ENCODE measurements around the gene RERE.

DNA sequence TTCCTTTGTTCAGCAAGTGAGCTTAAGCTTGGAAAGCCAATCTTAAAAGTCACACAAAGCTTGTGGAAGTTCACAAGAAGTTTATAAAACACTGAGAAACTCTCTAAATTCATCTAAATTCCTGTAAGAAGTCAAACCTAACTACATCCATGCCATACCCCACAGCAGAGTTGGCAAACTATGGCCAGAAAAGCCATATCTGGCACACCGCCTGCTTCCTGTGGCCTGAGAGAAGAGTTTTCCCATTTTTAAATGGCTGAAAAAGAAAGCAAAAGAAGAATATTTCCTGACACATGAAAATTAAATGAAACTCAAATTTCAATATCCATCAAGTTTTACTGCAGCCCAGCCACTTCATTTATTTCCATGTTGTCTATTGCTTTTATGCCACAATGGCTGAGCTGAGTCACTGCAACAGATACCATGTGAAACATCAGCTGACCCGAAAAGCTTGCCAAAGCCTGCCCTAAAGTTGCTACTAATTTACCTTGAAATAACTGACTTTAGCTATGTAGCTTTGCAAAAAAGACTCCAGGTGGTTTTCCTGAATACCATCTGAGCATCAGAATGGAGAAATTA lies 262.4 kb downstream of the RERE start:
- TF ChIP-seq, protein P1, sequence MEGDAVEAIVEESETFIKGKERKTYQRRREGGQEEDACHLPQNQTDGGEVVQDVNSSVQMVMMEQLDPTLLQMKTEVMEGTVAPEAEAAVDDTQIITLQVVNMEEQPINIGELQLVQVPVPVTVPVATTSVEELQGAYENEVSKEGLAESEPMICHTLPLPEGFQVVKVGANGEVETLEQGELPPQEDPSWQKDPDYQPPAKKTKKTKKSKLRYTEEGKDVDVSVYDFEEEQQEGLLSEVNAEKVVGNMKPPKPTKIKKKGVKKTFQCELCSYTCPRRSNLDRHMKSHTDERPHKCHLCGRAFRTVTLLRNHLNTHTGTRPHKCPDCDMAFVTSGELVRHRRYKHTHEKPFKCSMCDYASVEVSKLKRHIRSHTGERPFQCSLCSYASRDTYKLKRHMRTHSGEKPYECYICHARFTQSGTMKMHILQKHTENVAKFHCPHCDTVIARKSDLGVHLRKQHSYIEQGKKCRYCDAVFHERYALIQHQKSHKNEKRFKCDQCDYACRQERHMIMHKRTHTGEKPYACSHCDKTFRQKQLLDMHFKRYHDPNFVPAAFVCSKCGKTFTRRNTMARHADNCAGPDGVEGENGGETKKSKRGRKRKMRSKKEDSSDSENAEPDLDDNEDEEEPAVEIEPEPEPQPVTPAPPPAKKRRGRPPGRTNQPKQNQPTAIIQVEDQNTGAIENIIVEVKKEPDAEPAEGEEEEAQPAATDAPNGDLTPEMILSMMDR (IDR thresholded peaks at IDR 0.05), result no peak
- TF ChIP-seq POLR2AphosphoS5 (IDR thresholded peaks at IDR 0.05), result no peak
